HepG2 (cell line): Measurements from ENCODE around the gene PCDHA7. TPM values are rescaled to one million over a fixed set of nuclear protein-coding genes. Genes with fewer than 3 reads are reported as not detected.

Source experiments
- ATAC-seq: fragments of 200-7000 bp; cut with Tn5 transposase; 3 replicates; pipeline ENCODE4 v1.9.1; 2020; ENCODE audit warnings: mild to moderate bottlenecking, moderate library complexity
- Bru-seq: library from RNA; stranded (reverse); fragments of 400-500 nt; gene quantifications from one replicate; lab custom pipeline; 2021; lab: Mats Ljungman, UMichigan
- BruChase-seq, 2 experiments: library from RNA; stranded (reverse); fragments of 400-500 nt; gene quantifications; one replicate each; lab custom pipeline; 2021; lab: Mats Ljungman, UMichigan
- BruUV-seq: library from RNA; stranded (reverse); fragments of 400-500 nt; replicated peaks from 2 replicates; lab custom pipeline; 2021; lab: Mats Ljungman, UMichigan
- CTCF ChIA-PET: fragments of 300-600 bp; formaldehyde crosslinking; extraction: SDS; loops from one replicate; lab custom pipeline; 2021; ENCODE audit warnings: low total read pairs, inconsistent platforms, low intra/inter-chr PET ratio; lab: Yijun Ruan, JAX
- POLR2A ChIA-PET: fragments of 350-600 bp; sonication (Branson Sonifier 250); formaldehyde crosslinking; loops from one replicate; lab custom pipeline; 2020; ENCODE audit warnings: antibody characterized with exemption, inconsistent platforms; lab: Yijun Ruan, JAX
- DNase-seq: peaks from one replicate; pipeline ENCODE4 v3.0.0-alpha.2; 2015; ENCODE audit warnings: low spot score
- FAIRE-seq: peaks from 3 replicates; lab custom pipeline; 2011; peaks lifted over from hg19 to GRCh38; lab: Jason Lieb, UNC
- H2AFZ ChIP-seq: one replicate; pipeline ENCODE4 v1.6.1; 2011; ENCODE audit warnings: low read length, inconsistent platforms
- H3K27ac ChIP-seq: fragments of 300-600 bp; 3 replicates; pipeline ENCODE4 v1.8.0; 2011; ENCODE audit warnings: mixed run types, mild to moderate bottlenecking, mixed read lengths, low read length, inconsistent platforms; ENCODE audit not compliant: insufficient read depth; ENCODE audit errors: extremely low read length
- H3K27me3 ChIP-seq, 2 experiments: fragments of 200-600 bp in 1 of 2; 2 replicates in 1 of 2; 3 replicates in 1 of 2; pipeline versions ENCODE4 v1.6.0 to v1.8.0; 2011; ENCODE audit warnings: low read length in 2 of 2, mild to moderate bottlenecking in 2 of 2, moderate library complexity in 2 of 2, inconsistent platforms in 1 of 2; ENCODE audit not compliant: insufficient read depth in 2 of 2, control insufficient read depth in 1 of 2
- H3K36me3 ChIP-seq, 2 experiments: fragments of 200-600 bp in 1 of 2; replicated peaks in 1 of 2; 2 replicates in 1 of 2; 3 replicates in 1 of 2; pipeline versions ENCODE4 v1.5.1 to v1.8.0; 2011; ENCODE audit warnings: low read length in 2 of 2, inconsistent platforms in 1 of 2; ENCODE audit not compliant: insufficient read depth in 2 of 2, control insufficient read depth in 1 of 2
- H3K4me1 ChIP-seq: 2 replicates; pipeline ENCODE4 v1.5.1; 2012; ENCODE audit warnings: low read length, inconsistent platforms; ENCODE audit not compliant: insufficient read depth
- H3K4me2 ChIP-seq: 2 replicates; pipeline ENCODE4 v1.6.0; 2011; ENCODE audit warnings: low read depth, low read length, inconsistent platforms
- H3K4me3 ChIP-seq, 3 experiments: fragments of 200-600 bp in 1 of 3; sonication (generic), shearing (Covaris generic) in 1 of 3; replicated peaks in 1 of 3; 2 replicates each; pipeline ENCODE4 v1.5.1; 2011 to 2016; ENCODE audit warnings: low read length in 3 of 3, inconsistent platforms in 2 of 3, low read depth in 2 of 3, mild to moderate bottlenecking in 2 of 3, control low read depth in 1 of 3, mixed read lengths in 1 of 3; ENCODE audit not compliant: insufficient read depth in 1 of 3
- H3K79me2 ChIP-seq: one replicate; pipeline ENCODE4 v1.6.1; 2011; ENCODE audit warnings: low read length, inconsistent platforms; ENCODE audit not compliant: insufficient read depth
- H3K9ac ChIP-seq: 2 replicates; pipeline ENCODE4 v1.6.0; 2011; ENCODE audit warnings: mild to moderate bottlenecking, low read depth, low read length, inconsistent platforms; ENCODE audit not compliant: insufficient read depth
- H3K9me3 ChIP-seq: 2 replicates; pipeline ENCODE4 v1.5.1; 2012; ENCODE audit warnings: mild to moderate bottlenecking, low read length
- H4K20me1 ChIP-seq: 2 replicates; pipeline ENCODE4 v1.6.0; 2011; ENCODE audit warnings: inconsistent platforms, mild to moderate bottlenecking, low read length, moderate library complexity; ENCODE audit not compliant: insufficient read depth
- CBX1 ChIP-seq: IDR thresholded peaks from one replicate; pipeline ENCODE4 v1.6.1; 2016; ENCODE audit warnings: antibody characterized with exemption, low read depth
- CEBPG ChIP-seq: IDR thresholded peaks from 2 replicates; pipeline ENCODE4 v1.6.1; 2016
- CTCF ChIP-seq: sonication (generic); formaldehyde crosslinking; IDR thresholded peaks from 2 replicates; pipeline ENCODE4 v1.5.0; 2020; ENCODE audit warnings: mild to moderate bottlenecking, missing genetic modification reagents, moderate library complexity
- ZNF235 ChIP-seq: sonication (generic); formaldehyde crosslinking; IDR thresholded peaks from 2 replicates; pipeline ENCODE4 v1.8.1; 2023; ENCODE audit warnings: mild to moderate bottlenecking, missing genetic modification reagents, borderline replicate concordance
- WGBS: methylation state at CpG from one replicate; pipeline ENCODE4 v1.1.6; 2017; ENCODE audit warnings: low lambda C conversion rate; 5-methylcytosine and 5-hydroxymethylcytosine counted together
- in situ Hi-C: cut with HindIII; loops from 2 replicates; pipeline ENCODE4 v1.10.0; 2017; ENCODE audit warnings: low pct_unique_long_range_greater_than_20kb; ENCODE audit not compliant: extremely low pct_ligation_motif_present
- intact Hi-C: fragments of 100-400 bp; cut with micrococcal nuclease; formaldehyde crosslinking; loops from one replicate; pipeline ENCODE4 v1.10.0; 2022; ENCODE audit not compliant: unreplicated experiment
- long read RNA-seq, 2 experiments: library from RNA in 1 of 2; library from polyadenylated mRNA in 1 of 2; stranded (forward) in 1 of 2; unstranded in 1 of 2; transcript quantifications; one replicate each; pipeline ENCODE4 v2.0.0, GENCODE V29; 2019 to 2022
- polyA minus RNA-seq, 3 experiments: library from RNA; depleted of rRNA, polyadenylated mRNA; stranded (reverse); fragments of >200 nt; gene quantifications; 2 replicates each; pipeline ENCODE4 v1.2.3, GENCODE V29; 2011; ENCODE audit warnings: low replicate concordance in 1 of 3
- polyA plus RNA-seq, 8 experiments: library from polyadenylated mRNA; depleted of rRNA in 3 of 8; stranded (reverse) in 7 of 8; unstranded in 1 of 8; fragments of >200 nt; fragmentation: Illumina TruSeq in 4 of 8; extraction: Trizol in 4 of 8; gene quantifications; 2 replicates each; pipeline versions ENCODE4 v1.2.1 to v1.2.3, GENCODE V29; 2011 to 2016; ENCODE audit warnings: low read depth in 4 of 8, missing spikeins in 1 of 8, mixed read lengths in 1 of 8; ENCODE audit not compliant: insufficient read depth in 1 of 8
- total RNA-seq, 5 experiments: library from RNA; depleted of rRNA; stranded (reverse); fragments of >200 nt; fragmentation: Illumina TruSeq; extraction: Trizol; gene quantifications; 2 replicates each; pipeline ENCODE4 v1.2.3, GENCODE V29; 2016; ENCODE audit warnings: low read depth in 1 of 5

PCDHA7 gene, protein sequence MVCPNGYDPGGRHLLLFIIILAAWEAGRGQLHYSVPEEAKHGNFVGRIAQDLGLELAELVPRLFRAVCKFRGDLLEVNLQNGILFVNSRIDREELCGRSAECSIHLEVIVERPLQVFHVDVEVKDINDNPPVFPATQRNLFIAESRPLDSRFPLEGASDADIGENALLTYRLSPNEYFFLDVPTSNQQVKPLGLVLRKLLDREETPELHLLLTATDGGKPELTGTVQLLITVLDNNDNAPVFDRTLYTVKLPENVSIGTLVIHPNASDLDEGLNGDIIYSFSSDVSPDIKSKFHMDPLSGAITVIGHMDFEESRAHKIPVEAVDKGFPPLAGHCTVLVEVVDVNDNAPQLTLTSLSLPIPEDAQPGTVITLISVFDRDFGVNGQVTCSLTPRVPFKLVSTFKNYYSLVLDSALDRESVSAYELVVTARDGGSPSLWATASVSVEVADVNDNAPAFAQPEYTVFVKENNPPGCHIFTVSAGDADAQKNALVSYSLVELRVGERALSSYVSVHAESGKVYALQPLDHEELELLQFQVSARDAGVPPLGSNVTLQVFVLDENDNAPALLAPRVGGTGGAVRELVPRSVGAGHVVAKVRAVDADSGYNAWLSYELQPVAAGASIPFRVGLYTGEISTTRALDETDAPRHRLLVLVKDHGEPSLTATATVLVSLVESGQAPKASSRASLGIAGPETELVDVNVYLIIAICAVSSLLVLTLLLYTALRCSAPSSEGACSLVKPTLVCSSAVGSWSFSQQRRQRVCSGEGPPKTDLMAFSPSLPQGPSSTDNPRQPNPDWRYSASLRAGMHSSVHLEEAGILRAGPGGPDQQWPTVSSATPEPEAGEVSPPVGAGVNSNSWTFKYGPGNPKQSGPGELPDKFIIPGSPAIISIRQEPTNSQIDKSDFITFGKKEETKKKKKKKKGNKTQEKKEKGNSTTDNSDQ
- total RNA-seq (2016; rRNA removed; fragmentation: Illumina TruSeq; extraction: Trizol): 0.28 and 0.53 TPM in 2 replicates
- total RNA-seq (2016; cell fraction: cytosol; rRNA removed; fragmentation: Illumina TruSeq; extraction: Trizol; ENCODE audit: low read depth): not detected in 2 replicates
- 0.19 and 0.69 TPM in 2 replicates for total RNA-seq (2016; cell fraction: insoluble cytoplasmic fraction; rRNA removed; fragmentation: Illumina TruSeq; extraction: Trizol)
- 0.09 and 0.10 TPM in 2 replicates for total RNA-seq (2016; cell fraction: membrane; rRNA removed; fragmentation: Illumina TruSeq; extraction: Trizol)
- 0.41 and 0.93 TPM in 2 replicates for total RNA-seq (2016; cell fraction: nucleus; rRNA removed; fragmentation: Illumina TruSeq; extraction: Trizol)
- 0.49 and 0.54 TPM in 2 replicates for polyA plus RNA-seq (2011; rRNA removed)
- 0.47 and 0.53 TPM in 2 replicates for polyA plus RNA-seq (2011; cell fraction: cytosol; rRNA removed)
- 0.39 and 0.47 TPM in 2 replicates for polyA plus RNA-seq (2011; cell fraction: nucleus; rRNA removed)
- 0.23 and 0.32 TPM in 2 replicates for polyA plus RNA-seq (2012)
- polyA plus RNA-seq (2016; cell fraction: cytosol; fragmentation: Illumina TruSeq; extraction: Trizol; ENCODE audit: low read depth): 0.07 TPM in 1 of 2 replicates, not detected in the other
- 0.10 and 0.29 TPM in 2 replicates for polyA plus RNA-seq (2016; cell fraction: insoluble cytoplasmic fraction; fragmentation: Illumina TruSeq; extraction: Trizol; ENCODE audit: low read depth)
- polyA plus RNA-seq (2016; cell fraction: membrane; fragmentation: Illumina TruSeq; extraction: Trizol; ENCODE audit: low read depth): not detected in 2 replicates
- 0.56 and 0.74 TPM in 2 replicates for polyA plus RNA-seq (2016; cell fraction: nucleus; fragmentation: Illumina TruSeq; extraction: Trizol; ENCODE audit: insufficient read depth, low read depth)
- 1.2 TPM in 1 of 2 replicates, not detected in the other for polyA minus RNA-seq (2011; rRNA and poly(A)+ RNA removed; ENCODE audit: low replicate concordance)
- polyA minus RNA-seq (2011; cell fraction: cytosol; rRNA and poly(A)+ RNA removed): 0.35 and 0.59 TPM in 2 replicates
- 0.62 and 0.64 TPM in 2 replicates for polyA minus RNA-seq (2011; cell fraction: nucleus; rRNA and poly(A)+ RNA removed)
- Bru-seq, nascent RNA: not detected
- BruChase-seq, experiment 1, labeled RNA remaining after a 6-hour chase: percentile 45 among the genes with signal in this experiment
- BruChase-seq, experiment 2, labeled RNA remaining after a 2-hour chase: percentile 32 among the genes with signal in this experiment
- long read RNA-seq, experiment 1: 0 reads
- long read RNA-seq, experiment 2: 0 reads

DNA sequence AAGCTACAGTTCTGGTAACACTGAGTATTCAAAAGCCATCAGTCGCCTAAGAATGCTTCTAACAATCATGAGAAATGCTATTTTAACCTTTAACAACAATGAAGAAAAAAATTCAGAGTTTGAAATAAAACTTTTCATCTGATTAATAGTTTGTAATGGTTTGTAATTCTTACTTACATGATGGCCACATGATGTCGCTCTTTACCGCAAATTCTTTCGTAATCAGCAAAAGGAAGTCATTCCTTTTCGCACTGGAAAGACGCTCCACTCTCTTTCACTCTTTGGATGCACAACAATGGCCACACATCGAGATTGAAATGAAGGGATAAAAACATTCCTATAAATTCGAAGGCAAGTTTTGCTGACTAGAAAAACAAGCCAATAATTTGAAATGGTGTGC is at the start of gene PCDHA7:
Gene PCDHA7, plus strand, starts transcription at position 277 of the 400 bp plus-strand sequence. Its CDS starts 115 bp downstream, at position 392.
- DNase-seq: peak; percentile 32
- TF ChIP-seq CBX1 (no peak), CEBPG (CRISPR knock-in tag) (peak; percentile 51; the same call in 1 of the 2 replicates), CTCF (CRISPR knock-in tag) (peak; percentile 54), ZNF235 (CRISPR knock-in tag) (no peak)

More for the DNA sequence above, at the start of gene PCDHA7:
- Histone ChIP-seq H3K79me2 (no peaks in the 10 kb centered on the region), H3K4me3 (peak within 1 kb of the TSS; percentile 62 to 68 (median 68)), H3K27ac (no peak within 1 kb of the TSS), H4K20me1 (no peaks in the 10 kb centered on the region), H3K4me1 (no peaks in the 10 kb centered on the region), H3K9me3 (no peaks in the 10 kb centered on the region), H2AFZ (peak within 1 kb of the TSS; percentile 42), H3K27me3 (no peaks in the 10 kb centered on the region), H3K36me3 (no peaks in the 10 kb centered on the region), H3K4me2 (peak within 1 kb of the TSS; percentile 78), H3K9ac (peak within 1 kb of the TSS; percentile 36; the same call in 1 of the 2 replicates)
- BruUV-seq: no TSS peak
- CTCF ChIA-PET: no interaction called here
- FAIRE-seq (peak; percentile 47), ATAC-seq (peak; percentile 54)
- intact Hi-C loops: no loop called here
- in situ Hi-C loops: no loop called here
- POLR2A ChIA-PET: no interaction called here
- 19% methylated on average over 8 of the region's 8 CpGs for WGBS
